ENCODE results near the gene PEAK1.
A peak's percentile ranks its signal among the peaks of the same experiment; 100 is the strongest.

PEAK1 gene

GRCh38 chr15:77358545-77359240 is 61.2 kb downstream of the PEAK1 start:
- no peak for DNase-seq (ENCODE audit: low spot score)

GRCh38 chr15:77356305-77356704 is 63.6 kb downstream of the PEAK1 start:
- no peak for DNase-seq (ENCODE audit: low spot score)

DNA sequence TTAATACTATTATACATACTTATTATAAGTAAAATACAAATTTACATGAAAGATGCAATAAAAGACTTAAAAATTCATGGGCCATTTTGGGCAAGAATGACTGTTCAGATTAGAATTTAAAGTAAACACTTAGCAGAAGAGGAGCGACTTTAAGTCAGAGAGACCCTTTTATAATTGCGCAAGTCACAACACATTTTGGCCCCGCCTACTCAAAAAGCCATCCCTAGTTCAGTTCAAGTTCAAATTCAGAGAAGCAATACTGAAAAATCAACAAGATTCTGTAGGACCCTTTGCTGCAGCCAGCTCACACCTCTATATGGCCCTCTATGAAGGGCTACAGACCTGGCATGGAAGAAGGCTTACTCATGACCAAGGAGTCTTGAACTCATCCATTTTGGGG is 64.6 kb downstream of the PEAK1 start:
- no peak for DNase-seq (ENCODE audit: low spot score)

DNA sequence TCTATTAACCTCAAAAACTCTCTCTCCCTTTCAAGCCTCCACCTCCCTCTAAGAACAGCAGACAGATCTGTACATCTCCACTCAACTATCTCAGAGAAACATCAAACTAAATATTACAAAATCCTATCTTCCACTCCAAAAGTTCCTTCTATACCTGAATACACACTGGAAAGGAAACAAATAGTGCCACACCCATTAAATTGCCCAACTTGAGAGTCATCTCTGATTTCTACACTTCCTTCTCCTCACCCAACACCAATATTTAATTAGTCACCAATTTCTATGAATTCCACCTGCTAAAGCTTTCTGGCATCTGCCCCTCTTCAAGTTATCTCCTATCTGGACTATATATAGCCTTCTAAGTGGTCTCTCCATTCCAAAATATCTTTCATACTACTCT is 65.8 kb downstream of the PEAK1 start:
- no peak for DNase-seq (ENCODE audit: low spot score)

- no peak for DNase-seq (ENCODE audit: low spot score)
Measured at GRCh38 chr15:77352887-77353286, 67.0 kb downstream of the PEAK1 start.

GRCh38 chr15:77350792-77351191 is 69.1 kb downstream of the PEAK1 start:
- DNase-seq (ENCODE audit: low spot score) = no peak

DNA sequence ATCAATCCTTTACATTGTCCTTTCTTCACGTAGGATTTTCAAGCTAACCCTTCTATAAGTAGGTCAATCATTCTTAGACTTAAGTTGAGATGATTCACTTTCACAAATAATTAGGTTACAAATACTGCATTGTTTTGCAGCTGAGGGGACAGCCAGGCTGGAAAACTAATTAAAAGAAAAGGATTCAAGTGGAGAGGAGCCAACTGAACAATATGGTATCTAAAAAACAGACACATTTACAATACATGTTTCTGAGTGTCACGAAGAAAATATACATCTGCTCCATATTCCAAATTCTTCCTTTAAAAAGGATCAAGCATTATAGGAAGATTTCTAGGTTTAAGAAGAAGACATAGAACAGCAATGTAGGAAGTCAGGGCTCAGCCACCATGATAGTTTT is 70.2 kb downstream of the PEAK1 start:
- DNase-seq (ENCODE audit: low spot score) = no peak

DNA sequence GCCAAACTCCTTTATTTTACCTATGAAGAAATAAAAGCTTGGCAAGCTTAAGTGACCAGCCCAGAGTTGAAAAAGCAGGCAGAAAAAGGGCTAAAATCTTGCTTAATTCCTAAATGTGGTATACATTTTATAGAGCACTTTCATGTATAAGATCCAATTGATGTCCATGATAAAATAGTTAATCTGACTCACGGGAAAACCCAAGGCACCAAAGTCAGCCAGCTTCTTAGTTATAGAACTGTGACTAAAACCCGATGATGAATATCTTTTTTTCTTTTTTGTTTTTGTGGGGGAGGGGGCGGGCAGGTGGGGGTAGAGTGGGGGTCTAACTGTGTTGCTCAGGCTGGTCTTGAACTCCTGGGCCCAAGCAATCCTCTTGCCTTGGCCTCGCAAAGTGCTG is 71.4 kb downstream of the PEAK1 start:
- no peak for DNase-seq (ENCODE audit: low spot score)

GRCh38 chr15:77347197-77347596 is 72.7 kb downstream of the PEAK1 start:
- peak; percentile 16 for DNase-seq (ENCODE audit: low spot score)

- DNase-seq (ENCODE audit: low spot score) = no peak
Measured at GRCh38 chr15:77346245-77347036, 73.5 kb downstream of the PEAK1 start.

- no peak for DNase-seq (ENCODE audit: low spot score)
Measured at GRCh38 chr15:77342807-77343206, 77.1 kb downstream of the PEAK1 start.

- no peak for DNase-seq (ENCODE audit: low spot score)
Measured at GRCh38 chr15:77340245-77340644, 79.7 kb downstream of the PEAK1 start.

DNA sequence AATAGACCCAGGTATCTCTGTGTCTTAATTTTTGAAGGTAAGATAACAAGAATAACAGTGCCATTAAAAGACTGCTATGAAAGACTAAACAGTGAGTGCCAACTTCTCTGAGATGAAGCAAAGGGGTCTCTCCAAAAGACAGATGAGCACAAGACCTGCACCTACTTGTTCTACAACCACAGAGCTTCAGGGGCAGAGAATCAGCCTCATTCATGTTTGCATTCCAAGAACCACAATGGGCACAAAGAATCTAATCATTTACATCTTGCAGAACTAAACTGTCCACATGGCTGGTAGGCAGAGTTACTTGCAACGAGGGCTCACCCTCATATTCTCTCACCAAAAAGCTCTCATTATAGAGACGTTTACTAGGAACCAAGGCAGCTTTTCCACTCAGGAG is 83.9 kb downstream of the PEAK1 start:
- no peak for DNase-seq (ENCODE audit: low spot score)

GRCh38 chr15:77335298-77335697 is 84.6 kb downstream of the PEAK1 start:
- DNase-seq (ENCODE audit: low spot score) = peak; percentile 72

DNA sequence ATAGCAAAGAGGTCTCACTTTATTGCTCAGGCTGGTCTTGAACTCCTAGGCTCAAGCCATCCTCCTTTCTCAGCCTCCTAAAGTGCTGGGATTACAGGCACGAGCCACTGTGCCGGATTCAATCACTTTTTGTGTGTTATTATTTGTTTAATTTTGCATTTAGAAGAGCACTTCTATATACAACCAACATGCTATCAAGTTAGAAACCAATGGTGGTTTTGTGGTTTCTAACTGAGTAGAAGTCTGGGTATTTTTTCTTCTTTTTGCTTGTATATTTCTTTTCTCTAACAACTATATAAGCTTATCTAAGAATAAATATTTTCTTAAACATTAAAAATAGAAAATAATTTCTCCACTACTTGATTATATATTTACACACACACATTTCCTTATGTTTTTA is 86.7 kb downstream of the PEAK1 start:
- DNase-seq (ENCODE audit: low spot score) = no peak

GRCh38 chr15:77329202-77329601 is 90.7 kb downstream of the PEAK1 start:
- no peak for DNase-seq (ENCODE audit: low spot score)

DNA sequence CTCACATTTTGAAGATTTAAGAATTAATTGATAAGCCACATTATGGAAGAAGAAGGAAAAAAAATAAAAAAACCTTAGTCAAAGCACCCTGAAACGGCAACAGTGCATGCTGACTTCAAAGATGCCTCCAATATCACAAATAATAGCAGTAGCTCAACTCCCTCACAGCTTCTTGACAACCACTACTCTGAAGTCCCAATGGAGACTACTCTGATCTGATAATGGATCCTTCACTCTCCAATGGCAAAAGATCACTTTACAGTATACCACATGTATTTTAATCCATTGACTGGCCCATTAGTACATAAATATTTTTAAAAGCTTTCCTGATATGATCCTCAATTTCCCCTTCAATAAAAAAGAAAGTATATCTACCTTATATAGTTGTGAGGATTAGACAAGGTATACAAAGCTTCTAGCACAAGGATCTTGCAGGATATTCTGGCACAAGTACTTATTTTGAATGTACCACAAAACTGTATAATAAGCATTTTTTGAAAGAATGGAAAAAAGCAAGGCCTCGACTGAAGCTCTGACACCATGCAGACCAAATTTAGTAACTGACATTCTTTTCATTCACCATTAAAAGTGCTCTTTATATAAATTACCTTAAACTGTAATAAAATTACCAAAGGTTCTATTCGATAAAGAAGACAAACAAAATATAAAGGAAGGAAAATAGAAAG is 91.9 kb downstream of the PEAK1 start:
- no peak for DNase-seq (ENCODE audit: low spot score)

DNA sequence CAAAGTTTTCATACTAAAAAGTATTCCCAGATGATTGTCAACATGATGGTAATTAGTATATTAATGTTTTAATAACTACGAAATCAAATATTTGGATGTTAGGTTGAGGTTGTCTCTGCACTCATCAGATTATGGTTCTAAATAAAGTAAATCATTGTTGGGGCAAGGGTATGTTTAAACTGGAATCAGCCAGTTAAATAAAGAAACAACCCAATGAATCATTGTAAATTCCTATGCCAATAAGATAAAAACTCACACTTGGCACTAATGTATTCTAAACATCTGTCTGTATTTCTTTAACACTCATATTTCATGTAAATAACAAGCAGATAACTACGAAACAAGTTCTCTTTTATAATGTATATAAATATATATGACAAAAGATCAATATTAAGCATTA is 92.7 kb downstream of the PEAK1 start:
- no peak for DNase-seq (ENCODE audit: low spot score)

- no peak for DNase-seq (ENCODE audit: low spot score)
Measured at GRCh38 chr15:77326366-77326765, 93.5 kb downstream of the PEAK1 start.

GRCh38 chr15:77312523-77312922 is 107.4 kb downstream of the PEAK1 start:
- no peak for DNase-seq (ENCODE audit: low spot score)

DNA sequence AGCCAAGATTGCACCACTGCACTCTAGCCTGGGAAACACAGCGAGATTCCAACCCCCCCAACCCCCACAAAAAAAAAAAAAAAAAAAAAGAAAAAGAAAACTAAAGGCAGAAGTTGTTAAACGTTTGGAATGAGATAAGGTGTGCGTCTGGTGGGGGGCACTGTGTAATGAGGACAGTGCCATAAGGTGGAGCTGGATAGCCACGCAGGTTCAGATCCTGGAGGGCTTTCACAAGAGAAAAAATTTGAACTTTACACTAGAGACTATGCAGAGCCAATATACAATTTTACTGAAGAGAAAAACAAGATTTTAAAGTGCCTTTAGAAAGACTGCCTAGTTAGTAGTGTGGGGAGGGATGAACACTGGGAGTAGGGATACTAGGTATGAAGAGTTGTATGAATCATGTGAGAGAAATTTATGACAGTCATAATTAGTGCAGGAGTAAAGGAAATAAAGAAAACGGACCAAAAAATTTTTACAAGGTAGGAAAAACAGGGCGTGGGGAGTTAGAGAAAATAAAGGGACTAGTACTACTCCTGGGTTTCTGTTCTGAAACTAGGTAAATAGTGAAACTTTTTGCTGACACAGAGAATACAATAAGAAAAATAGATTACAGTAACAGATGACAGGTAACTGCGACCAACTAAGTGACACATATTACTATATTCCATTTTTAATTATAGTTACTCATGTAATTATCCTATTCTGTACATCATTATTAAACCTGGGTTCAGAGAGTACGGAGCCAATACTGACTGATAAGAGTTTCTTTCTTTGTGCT is 108.1 kb downstream of the PEAK1 start:
- DNase-seq (ENCODE audit: low spot score) = no peak

DNA sequence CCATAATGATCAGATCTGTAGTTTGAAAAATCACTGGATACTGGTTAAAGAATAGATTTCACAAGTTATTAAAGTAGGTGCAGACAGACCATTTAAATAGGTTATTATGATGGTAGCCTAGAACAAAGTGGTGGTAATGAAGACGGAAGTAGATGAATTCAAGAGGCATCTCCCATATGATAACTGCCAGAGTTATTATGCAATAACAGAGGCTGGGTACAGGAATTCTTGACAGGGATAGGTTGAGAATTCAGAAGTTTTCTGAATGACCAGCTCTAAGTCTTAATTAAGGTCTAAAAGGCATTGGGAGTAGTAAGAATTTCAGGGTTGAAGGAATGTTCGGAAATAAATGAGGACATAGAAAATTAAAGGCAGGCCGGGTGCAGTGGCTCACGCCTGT is 108.9 kb downstream of the PEAK1 start:
- DNase-seq (ENCODE audit: low spot score) = no peak
